Upper lobe of left lung (tissue), 6 donors: Measurements from ENCODE around the gene PRM2. TPM values are rescaled to one million over a fixed set of nuclear protein-coding genes. Genes with fewer than 3 reads are reported as not detected.
A peak's percentile ranks its signal among the peaks of the same experiment; 100 is the strongest.
"Not testable (repeated sequence)": the region's sequence is repeated elsewhere in the genome, so short reads cannot be mapped to it uniquely, and the experiment has no call there.

Source experiments
- ATAC-seq, 2 donors: fragments of 200-7000 bp; cut with Tn5 transposase; one replicate each; pipeline ENCODE4 v1.9.1; 2022; ENCODE audit warnings: mild to moderate bottlenecking in 2 of 2, moderate library complexity in 2 of 2; ENCODE audit not compliant: low FRiP score in 2 of 2
- DNase-seq, 2 donors: peaks; one replicate each; pipeline ENCODE4 v3.0.0-alpha.2; 2019 to 2020
- H3K27ac ChIP-seq, 4 donors: fragments of 200-600 bp; sonication (generic); one replicate each; pipeline ENCODE4 v1.5.1; 2016 to 2019
- H3K27me3 ChIP-seq, 4 donors: fragments of 200-600 bp; sonication (generic); one replicate each; pipeline ENCODE4 v1.5.1; 2017 to 2019
- H3K36me3 ChIP-seq, 4 donors: fragments of 200-600 bp; sonication (generic); one replicate each; pipeline ENCODE4 v1.5.1; 2016 to 2019
- H3K4me1 ChIP-seq, 4 donors: fragments of 200-600 bp; sonication (generic); one replicate each; pipeline ENCODE4 v1.5.1; 2018 to 2019
- H3K4me3 ChIP-seq, 4 donors: fragments of 200-600 bp; sonication (generic); one replicate each; pipeline ENCODE4 v1.5.1; 2017 to 2019; ENCODE audit warnings: mild to moderate bottlenecking in 2 of 4, moderate library complexity in 1 of 4
- H3K9me3 ChIP-seq, 4 donors: fragments of 200-600 bp; sonication (generic); one replicate each; pipeline ENCODE4 v1.5.1; 2018 to 2019
- CTCF ChIP-seq, 6 experiments: fragments of 450-650 bp in 4 of 6; fragments of 200-600 bp in 2 of 6; sonication (generic) in 2 of 6; IDR thresholded peaks; one replicate each; pipeline ENCODE4 v1.5.1; 2016 to 2019; ENCODE audit warnings: antibody characterized with exemption in 6 of 6
- EP300 ChIP-seq, 4 donors: sonication (generic); formaldehyde crosslinking; IDR thresholded peaks; one replicate each; pipeline ENCODE4 v1.5.1; 2017; ENCODE audit warnings: antibody characterized with exemption in 4 of 4, control low read depth in 2 of 4
- POLR2A ChIP-seq, 4 donors: fragments of 450-650 bp; IDR thresholded peaks; one replicate each; pipeline ENCODE4 v1.5.1; 2016 to 2017; ENCODE audit warnings: antibody characterized with exemption in 4 of 4, mild to moderate bottlenecking in 2 of 4
- POLR2AphosphoS5 ChIP-seq, 2 donors: sonication (generic); formaldehyde crosslinking; IDR thresholded peaks; one replicate each; pipeline ENCODE4 v1.5.1; 2017; ENCODE audit warnings: antibody characterized with exemption in 2 of 2
- WGBS, 2 donors: methylation state at CpG; one replicate each; pipeline ENCODE4 v1.1.5; 2017 to 2018; 5-methylcytosine and 5-hydroxymethylcytosine counted together
- total RNA-seq, 6 donors: library from RNA; depleted of rRNA in 4 of 6; stranded (reverse); fragments of >200 nt in 4 of 6; gene quantifications; one replicate each; pipeline versions ENCODE4 v1.1.0 to v1.2.1, GENCODE V29; 2016 to 2021
- donor health status: DM: no; HTN: no; CAD: no; lungs with moderate emphysema.
- donor health status: DM: no; HTN: yes; CAD: no; lungs with severe emphysema.

Gene PRM2
- total RNA-seq, 6 donors from 2014 or later = not detected

DNA sequence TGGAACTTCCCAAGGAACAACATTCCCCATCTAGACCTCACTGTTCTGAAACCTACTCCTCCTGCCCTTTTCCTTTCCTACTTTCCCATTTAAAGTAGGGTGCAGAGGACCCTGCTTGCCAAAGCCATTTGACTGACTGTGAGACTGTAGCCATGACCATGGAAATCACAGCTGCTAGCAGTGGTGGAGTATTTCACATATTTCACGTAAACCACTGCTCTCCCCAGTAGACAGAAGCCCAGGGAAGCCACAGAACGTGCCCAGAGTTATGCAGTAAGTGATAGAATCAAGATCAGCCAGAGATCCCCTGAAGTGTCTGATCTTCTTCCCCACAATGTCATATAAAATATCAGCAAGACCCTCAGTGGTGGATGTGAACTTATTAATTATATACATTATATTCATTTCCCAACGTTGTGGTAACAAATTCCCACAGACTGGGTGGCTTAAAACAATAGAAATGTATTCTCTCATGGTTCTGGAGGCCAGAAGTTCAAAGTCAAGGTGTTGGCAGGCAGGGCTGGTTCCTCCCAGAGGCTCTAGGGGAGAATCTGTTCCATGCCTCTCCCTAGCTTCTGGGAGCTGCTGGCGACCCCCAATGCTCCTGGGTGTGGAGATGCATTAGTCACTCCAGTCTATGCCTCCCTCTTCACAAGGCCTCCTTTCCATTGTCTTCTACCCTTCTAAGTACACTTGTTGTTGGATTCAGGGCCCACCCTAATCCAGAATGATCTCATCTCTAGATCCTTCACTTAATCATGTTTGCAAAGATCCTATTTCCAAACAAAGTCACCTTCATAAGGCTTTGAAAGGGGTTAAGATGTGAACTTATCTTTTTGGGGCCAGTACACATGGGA, 25.6 kb upstream of the PRM2 start:
- peaks cover 13 to 29% (median 18%) of the 10 kb centered on the region in 4 donors for H3K4me1 ChIP-seq
- H3K27ac ChIP-seq = peak overlapping the region in 3 of 4 donors; percentile 9 to 79 (median 74)
- no peaks in the 10 kb centered on the region for H3K27me3 ChIP-seq
- H3K4me3 ChIP-seq = no peak overlapping the region
- H3K36me3 ChIP-seq = no peaks in the 10 kb centered on the region
- WGBS, 2 donors = 80 to 86% methylated on average over 4 of the region's 4 CpGs
- TF ChIP-seq EP300 (IDR thresholded peaks at IDR 0.05) (no peak), POLR2A (IDR thresholded peaks at IDR 0.05) (no peak), CTCF (IDR thresholded peaks at IDR 0.05) (no peak), POLR2AphosphoS5 (IDR thresholded peaks at IDR 0.05) (no peak)
- DNase-seq (no peak), ATAC-seq (no peak)
- no peaks in the 10 kb centered on the region for H3K9me3 ChIP-seq

DNA sequence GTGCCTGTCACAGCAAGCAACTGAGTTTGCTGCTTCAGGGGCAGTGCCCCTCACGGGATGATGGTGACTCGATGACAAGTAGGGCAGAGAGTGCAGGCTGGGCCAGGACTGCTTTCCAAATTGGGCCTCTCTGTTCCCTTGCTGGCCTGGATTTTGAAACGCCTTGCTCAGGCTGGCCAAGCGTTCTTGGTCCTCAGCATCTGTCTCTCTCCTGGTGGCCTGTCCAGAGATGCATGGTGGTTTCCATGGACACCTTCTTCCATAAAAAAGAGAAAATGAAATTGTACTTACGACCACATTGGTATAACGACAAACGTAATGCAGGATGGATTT, 24.2 kb upstream of the PRM2 start:
- Histone ChIP-seq H3K27me3 (no peaks in the 10 kb centered on the region), H3K36me3 (no peaks in the 10 kb centered on the region), H3K27ac (no peak overlapping the region), H3K4me1 (peaks cover 15 to 32% (median 22%) of the 10 kb centered on the region in 4 donors), H3K4me3 (no peak overlapping the region), H3K9me3 (no peaks in the 10 kb centered on the region)
- no peak for ATAC-seq
- no peak for TF ChIP-seq POLR2A (IDR thresholded peaks at IDR 0.05)
- no peak for TF ChIP-seq EP300 (IDR thresholded peaks at IDR 0.05)
- TF ChIP-seq POLR2AphosphoS5 (IDR thresholded peaks at IDR 0.05) = no peak
- TF ChIP-seq CTCF (IDR thresholded peaks at IDR 0.05) = no peak
- 90 to 98% methylated on average over 5 of the region's 7 CpGs for WGBS, 2 donors
- no peak for DNase-seq

DNA sequence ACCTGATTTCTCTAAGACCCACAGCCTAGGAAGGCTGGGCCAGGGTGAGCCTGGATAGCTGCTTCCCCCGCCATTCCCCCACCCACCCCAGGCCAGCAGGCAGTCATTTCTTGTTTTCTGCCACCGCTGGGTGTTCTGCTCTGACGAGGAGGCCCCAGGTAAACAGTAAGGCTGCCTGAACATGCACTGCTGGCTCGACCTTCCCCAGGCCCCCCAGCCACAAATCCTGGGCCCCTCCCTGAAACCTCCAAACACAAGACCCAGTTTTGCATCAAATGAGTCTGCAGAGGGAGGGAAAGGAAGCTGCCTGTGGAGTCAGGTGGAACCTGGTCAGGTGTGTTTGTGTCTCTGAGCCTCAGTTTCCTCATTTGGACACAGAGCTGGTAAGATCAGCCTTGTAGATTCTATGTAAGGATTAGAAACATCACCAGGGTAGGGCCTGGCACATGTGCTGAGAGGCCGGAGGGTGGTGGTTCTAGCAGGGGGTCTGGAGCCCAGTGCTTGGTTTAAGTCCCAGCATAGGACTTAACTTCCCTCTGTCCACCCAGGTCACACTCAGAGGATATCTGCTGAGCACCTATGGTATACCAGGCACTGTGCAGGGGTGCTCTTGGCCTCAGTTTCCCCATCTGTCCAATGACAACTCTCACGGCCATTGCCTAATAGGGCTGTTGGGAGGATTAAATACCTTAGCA, 23.7 kb upstream of the PRM2 start:
- H3K36me3 ChIP-seq = no peaks in the 10 kb centered on the region
- 62 to 93% methylated on average over 3 to 6 of the region's 6 CpGs for WGBS, 2 donors
- TF ChIP-seq POLR2A (IDR thresholded peaks at IDR 0.05) = no peak
- TF ChIP-seq POLR2AphosphoS5 (IDR thresholded peaks at IDR 0.05) = no peak
- no peak for TF ChIP-seq CTCF (IDR thresholded peaks at IDR 0.05)
- TF ChIP-seq EP300 (IDR thresholded peaks at IDR 0.05) = no peak
- peaks cover 15 to 32% (median 22%) of the 10 kb centered on the region in 4 donors for H3K4me1 ChIP-seq
- H3K4me3 ChIP-seq = no peak overlapping the region
- no peaks in the 10 kb centered on the region for H3K9me3 ChIP-seq
- DNase-seq (no peak), ATAC-seq (no peak)
- no peak overlapping the region for H3K27ac ChIP-seq
- H3K27me3 ChIP-seq = no peaks in the 10 kb centered on the region

DNA sequence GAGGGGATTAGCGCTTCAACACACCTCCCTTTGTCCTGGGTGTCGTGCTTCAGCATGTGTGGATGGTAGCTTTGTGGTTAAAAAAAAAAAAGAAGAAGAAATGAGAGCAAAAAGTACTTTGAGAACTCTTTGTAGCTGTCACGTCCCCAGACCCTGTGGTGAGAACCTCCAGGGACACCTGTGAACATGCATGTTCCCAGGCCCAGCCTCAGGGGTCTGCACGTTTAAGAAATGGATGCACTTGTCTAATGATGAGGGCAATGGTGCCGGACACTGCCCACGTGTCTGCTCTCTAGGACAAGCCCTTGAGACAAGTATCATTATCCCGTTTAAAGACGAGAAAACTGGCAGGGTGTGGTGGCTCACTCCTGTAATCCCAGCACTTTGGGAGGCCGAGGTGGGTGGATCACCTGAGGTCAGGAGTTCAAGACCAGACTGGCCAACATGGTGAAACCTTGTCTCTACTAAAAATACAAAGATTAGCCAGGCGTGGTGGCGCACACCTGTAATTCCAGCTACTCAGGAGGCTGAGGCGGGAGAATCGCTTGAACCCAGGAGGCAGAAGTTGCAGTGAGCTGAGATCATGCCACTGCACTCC, 22.8 kb upstream of the PRM2 start:
- H3K4me1 ChIP-seq = peaks cover 15 to 32% (median 22%) of the 10 kb centered on the region in 4 donors
- not testable (repeated sequence) for H3K27ac ChIP-seq, H3K36me3 ChIP-seq, H3K27me3 ChIP-seq, ATAC-seq, DNase-seq, H3K4me3 ChIP-seq, H3K9me3 ChIP-seq
- 77% methylated on average over 13 of the region's 13 CpGs for WGBS, 2 donors

DNA sequence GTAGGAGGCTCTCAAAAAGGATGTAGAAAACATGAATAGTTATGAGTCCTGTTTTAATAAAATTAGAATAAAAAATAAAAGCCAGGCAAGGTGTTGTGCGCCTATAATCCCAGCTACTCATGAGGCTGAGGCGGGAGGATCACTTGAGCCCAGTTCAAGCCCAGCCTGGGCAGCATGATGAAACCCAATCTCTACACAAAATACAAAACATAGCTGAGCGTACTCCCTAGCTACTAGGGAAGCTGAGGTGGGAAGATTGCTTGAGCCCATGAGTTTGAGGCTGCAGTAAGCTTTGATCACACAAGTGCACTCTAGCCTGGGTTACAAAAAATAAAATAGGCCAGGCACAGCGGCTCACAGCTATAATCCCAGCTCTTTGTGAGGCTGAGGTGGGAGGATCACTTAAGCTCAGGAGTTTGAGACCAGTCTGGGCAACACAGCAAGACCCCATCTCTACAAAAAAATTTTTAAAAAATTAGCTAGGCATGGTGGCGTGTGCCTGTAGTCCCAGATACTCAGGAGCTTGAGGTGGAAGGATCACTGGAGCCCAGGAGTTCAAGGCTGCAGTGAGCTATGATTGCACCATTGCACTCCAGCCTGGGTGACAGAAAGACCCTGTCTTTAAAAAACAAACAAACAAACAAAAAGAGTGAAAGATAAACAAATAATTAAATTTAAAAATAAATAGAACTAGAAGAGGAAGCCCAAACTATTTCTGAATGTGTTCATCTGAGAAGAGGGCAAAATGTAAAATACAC, 22.0 kb upstream of the PRM2 start:
- DNase-seq (no peak), ATAC-seq (no peak)
- no peaks in the 10 kb centered on the region for H3K27me3 ChIP-seq
- H3K4me3 ChIP-seq = no peak overlapping the region
- H3K36me3 ChIP-seq = no peaks in the 10 kb centered on the region
- H3K4me1 ChIP-seq = peaks cover 15 to 26% (median 22%) of the 10 kb centered on the region in 4 donors
- no peak for TF ChIP-seq POLR2AphosphoS5 (IDR thresholded peaks at IDR 0.05)
- TF ChIP-seq EP300 (IDR thresholded peaks at IDR 0.05) = no peak
- TF ChIP-seq CTCF (IDR thresholded peaks at IDR 0.05) = no peak
- no peak for TF ChIP-seq POLR2A (IDR thresholded peaks at IDR 0.05)
- 81 to 92% methylated on average over 5 of the region's 5 CpGs for WGBS, 2 donors
- H3K27ac ChIP-seq = peak overlapping the region; percentile 41 to 62 (median 60)
- no peaks in the 10 kb centered on the region for H3K9me3 ChIP-seq
